Stimulated activated CD4-positive, alpha-beta T cell treated with anti-CD3 and anti-CD28 coated beads, Interleukin-2, amount 100 ng/mL, for 4 hours (primary cell): Measurements from ENCODE around the gene CTNND1.
"Not testable (repeated sequence)": the region's sequence is repeated elsewhere in the genome, so short reads cannot be mapped to it uniquely, and the experiment has no call there.

ENCODE experiments used
- DNase-seq: peaks from one replicate; pipeline ENCODE4 v3.0.0-alpha.2; 2020; ENCODE audit warnings: low read depth

The CTNND1 gene, protein sequence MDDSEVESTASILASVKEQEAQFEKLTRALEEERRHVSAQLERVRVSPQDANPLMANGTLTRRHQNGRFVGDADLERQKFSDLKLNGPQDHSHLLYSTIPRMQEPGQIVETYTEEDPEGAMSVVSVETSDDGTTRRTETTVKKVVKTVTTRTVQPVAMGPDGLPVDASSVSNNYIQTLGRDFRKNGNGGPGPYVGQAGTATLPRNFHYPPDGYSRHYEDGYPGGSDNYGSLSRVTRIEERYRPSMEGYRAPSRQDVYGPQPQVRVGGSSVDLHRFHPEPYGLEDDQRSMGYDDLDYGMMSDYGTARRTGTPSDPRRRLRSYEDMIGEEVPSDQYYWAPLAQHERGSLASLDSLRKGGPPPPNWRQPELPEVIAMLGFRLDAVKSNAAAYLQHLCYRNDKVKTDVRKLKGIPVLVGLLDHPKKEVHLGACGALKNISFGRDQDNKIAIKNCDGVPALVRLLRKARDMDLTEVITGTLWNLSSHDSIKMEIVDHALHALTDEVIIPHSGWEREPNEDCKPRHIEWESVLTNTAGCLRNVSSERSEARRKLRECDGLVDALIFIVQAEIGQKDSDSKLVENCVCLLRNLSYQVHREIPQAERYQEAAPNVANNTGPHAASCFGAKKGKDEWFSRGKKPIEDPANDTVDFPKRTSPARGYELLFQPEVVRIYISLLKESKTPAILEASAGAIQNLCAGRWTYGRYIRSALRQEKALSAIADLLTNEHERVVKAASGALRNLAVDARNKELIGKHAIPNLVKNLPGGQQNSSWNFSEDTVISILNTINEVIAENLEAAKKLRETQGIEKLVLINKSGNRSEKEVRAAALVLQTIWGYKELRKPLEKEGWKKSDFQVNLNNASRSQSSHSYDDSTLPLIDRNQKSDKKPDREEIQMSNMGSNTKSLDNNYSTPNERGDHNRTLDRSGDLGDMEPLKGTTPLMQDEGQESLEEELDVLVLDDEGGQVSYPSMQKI

DNA sequence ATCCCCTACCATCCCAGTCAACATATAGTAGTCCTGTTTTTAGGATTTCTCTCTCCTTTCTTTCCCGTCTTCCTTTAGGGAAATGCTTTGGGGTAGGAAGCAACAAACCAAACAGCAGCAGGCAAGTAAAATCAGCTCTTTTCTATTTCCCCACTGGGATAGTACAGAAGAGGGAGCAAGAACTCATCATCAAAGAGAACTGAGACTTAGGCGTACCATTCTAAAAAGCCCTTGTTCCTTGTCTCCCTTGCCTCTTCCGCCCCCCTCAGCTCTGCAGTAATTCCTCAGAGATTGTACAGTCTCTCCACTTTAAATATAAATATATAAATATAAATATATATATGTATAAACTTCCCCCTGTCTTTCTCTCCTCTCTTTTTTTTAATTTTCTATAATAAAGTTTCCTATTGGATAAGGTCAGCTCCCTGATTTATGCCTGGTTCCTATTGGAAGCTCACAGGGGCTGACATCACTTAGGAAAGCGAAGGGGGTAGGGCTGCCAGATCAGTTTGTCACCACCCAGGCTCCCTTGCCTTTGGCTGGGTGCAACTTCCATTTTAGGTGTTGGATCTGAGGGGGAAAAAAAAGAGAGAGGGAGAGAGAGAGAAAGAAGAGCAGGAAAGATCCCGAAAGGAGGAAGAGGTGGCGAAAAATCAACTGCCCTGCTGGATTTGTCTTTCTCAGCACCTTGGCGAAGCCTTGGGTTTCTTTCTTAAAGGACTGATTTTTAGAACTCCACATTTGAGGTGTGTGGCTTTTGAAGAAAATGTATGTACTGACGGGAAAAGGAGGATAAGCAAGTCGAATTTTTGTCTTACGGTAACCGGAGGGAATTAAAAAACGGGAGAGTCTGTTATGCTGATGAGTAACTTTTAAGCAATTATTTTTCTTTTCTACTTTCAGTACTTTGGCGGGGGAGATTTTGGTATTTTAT is at the start of gene CTNND1:
TSS of gene CTNND1 (plus strand) at position 502 of the 934 bp plus-strand sequence. CDS start 29,677 bp downstream, outside the sequence.
- no peak for DNase-seq

DNA sequence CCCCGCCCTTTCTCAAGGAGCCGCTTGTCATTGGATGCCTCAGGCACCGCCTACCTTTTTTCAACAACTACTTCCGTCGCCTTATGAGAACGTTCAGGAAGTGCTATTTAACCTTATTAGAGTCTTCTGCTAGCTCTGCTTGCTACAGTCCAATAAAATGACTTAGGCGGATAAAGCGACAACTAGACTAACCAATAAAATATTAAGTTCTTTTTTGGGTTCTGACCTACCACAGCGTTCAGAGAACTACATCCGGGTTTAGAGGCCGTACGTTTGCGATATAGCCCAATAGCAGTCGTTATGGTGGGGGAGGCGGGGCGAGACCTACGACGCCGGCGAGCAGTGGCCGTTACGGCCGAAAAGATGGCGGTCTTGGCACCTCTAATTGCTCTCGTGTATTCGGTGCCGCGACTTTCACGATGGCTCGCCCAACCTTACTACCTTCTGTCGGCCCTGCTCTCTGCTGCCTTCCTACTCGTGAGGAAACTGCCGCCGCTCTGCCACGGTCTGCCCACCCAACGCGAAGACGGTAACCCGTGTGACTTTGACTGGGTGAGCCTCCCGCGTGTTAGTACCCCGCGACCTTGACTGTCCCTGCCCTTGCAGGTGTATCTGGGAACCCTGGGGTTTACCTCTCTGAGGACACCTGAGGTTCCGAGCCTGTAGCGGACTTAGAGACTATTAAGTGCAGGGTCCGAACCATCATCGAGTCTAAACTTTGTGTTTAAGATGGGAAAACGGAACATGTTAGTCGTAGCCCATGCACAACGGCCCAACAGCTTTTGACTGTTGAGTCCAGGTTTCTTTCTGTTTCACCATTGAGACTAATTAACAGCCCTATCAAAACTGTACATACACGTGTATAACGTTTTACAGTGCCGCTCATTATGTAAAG is 49.1 kb upstream of the CTNND1 start, which contains the start of gene TMX2:
TSS of gene TMX2 (plus strand) at position 338 of the 895 bp plus-strand sequence. CDS start at position 364, 26 bp downstream.
- peak; percentile 84 for DNase-seq

DNA sequence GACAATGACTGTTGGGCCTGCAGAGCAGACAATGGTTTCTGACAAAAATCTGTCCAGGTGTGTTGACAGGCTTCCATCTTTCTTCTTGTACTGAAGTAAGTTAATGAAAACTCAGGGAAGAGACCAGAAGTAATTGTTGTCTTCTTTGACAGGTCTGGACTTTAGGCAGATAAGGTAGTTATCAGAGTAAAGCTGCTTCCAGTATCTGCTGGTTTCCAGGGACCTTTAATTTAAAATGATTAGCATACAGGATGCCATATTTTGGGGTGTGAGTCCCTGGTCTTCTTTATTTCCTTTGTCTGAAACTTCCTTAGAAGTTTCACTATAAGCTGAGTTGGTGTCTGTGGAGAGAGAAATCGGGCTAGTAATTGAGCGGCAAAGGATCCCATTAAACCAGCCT is 47.8 kb upstream of the CTNND1 start:
- DNase-seq: no peak

DNA sequence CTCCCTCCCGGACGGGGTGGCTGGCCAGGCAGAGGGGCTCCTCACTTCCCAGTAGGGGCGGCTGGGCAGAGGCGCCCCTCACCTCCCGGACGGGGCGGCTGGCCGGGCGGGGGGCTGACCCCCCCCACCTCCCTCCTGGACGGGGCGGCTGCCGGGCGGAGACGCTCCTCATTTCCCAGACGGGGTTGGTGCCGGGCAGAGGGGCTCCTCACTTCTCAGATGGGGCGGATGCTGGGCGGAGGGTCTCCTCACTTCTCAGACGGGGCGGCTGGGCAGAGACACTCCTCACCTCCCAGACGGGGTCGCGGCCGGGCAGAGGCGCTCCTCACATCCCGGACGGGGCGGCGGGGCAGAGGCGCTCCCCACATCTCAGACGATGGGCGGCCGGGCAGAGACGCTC is 44.9 kb upstream of the CTNND1 start:
- DNase-seq: not testable (repeated sequence)

DNA sequence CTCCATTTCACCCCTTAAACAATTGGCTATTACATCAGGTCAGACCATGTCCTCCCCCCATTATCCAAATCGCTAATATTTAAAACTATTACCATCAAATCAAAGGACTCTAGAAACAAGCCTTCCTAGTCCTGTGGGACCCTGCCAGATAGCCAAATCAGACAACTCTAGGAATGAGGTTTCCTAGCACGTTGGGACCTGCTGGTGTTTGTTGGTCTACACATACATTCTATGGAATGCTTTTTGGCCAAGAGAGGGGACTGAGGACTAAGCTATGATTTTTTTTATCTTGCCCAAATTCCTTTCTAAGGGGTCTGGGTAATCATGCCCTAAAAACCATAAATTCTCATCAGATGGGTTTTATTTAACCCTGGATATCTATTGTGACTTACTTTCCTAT is 34.4 kb upstream of the CTNND1 start:
- DNase-seq: no peak

DNA sequence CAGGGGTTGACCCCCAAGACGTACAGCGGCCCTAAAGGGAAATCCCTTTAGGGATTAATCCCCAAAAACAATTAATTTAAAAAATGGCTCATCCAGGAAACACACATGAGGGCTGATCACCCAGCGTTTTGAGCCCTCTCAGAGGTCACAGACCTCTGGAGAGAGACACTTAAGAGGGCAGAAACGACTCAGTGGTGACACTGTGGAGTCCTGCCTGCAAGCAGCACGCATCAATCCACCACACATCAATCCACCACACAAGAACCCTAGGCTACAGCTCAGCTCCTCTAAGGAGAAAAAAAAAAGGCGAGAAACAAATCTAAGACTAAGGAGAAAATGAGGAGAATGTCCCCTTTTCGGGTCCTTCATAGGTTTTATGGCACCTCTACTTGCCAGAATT is 32.8 kb upstream of the CTNND1 start:
- DNase-seq: no peak

DNA sequence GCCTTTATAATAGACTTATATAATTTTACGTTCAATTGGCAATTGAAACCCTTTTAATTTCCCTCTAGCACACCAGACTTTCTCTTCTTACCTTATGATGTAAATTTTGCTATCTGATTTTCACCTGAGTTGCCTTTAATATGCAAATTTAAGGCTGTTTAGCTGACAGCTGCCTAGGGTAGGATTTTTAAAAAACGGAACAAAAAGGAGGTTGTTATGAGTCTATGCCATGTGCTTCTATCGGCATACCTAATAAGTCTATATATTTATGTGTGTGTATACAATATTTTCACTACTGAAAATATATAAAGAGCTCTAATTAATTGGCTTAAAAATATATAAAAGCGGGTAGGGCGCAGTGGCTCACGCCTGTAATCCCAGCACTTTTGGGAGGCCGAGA is 32.1 kb upstream of the CTNND1 start:
- no peak for DNase-seq

DNA sequence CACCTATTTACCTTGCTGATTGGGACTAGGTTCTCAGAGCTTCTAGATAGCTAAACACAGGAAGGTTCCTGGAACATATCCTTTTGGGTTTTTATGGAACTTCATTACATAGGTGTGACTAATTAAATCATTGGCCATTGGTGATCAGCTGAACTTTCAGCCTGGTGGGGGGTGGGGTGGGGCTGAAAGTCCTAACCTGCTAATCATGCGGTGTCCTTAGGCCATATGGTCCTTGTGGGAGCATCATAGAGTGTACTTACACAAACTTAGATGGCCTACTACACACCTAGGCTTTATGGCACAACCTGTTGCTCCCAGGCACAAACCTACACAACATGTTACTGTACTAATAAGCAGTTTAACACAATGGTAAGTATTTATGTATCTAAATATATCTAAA is 28.9 kb upstream of the CTNND1 start:
- DNase-seq: no peak

DNA sequence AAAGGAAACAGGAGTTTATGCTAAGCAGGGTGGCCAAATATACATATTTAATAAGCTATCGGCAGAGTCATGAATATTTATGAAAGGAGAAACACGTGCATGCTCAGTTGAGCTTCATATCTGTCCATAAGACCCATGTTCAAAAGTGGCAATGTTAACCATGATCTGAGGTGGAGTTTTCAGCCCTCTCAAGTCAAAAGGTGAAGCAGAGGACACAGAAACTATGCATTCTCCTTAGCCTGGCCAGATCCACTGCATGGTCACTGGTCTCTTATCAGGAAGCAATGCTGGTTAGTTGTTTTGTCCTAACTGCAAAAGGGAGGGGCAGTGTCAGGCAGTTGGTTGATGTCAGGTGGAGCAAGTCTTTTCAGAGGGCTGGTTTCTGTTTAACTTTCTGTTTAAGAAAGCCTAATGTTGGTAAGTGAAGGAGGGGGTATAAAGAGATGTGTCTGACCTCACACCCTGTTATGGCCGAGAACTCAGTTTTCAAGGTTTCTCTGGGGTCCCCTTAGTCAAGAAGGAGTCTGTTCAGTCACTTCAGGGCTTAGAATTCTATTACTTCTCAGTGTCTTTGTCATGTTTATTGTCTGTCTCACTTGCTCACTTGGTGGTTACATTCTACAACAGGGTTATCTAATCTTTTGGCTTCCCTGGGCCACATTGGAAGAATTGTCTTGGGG is 25.8 kb upstream of the CTNND1 start:
- DNase-seq: no peak

DNA sequence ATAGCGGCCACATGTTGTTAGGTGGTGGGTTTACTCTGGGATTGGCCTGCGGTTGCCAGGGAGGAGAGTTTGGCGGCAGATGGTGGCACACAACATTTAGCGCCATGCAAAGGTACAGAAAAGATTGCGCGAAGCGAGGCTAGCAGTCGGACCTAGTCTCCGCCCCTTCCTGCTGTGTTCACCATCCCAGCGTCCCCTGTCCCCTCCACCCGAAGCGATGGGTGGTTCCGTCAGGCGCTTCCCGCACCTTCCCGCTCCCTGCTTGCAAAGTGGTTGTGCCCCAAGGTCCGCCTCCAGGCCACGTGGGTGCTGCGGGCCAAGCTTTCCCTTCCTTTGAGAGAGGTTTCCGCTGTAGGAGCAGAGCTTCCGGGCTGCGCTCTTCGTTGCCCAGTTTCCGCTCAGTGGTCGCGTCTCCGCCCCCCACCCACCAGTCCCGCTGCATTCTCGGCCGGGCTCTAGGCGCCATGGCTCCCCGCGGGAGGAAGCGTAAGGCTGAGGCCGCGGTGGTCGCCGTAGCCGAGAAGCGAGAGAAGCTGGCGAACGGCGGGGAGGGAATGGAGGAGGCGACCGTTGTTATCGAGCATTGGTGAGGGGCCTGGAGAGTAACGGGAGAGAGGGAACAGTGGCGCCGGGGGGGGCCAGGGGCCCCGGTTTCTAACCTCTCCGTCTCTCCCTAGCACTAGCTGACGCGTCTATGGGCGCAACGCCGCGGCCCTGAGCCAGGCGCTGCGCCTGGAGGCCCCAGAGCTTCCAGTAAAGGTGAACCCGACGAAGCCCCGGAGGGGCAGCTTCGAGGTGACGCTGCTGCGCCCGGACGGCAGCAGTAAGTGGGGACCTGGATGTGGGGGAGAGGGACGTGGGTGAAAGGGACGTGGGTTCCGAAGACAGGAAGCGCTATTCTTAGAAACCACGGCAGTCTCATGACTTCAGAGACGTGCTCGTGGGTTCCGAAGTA is 20.2 kb upstream of the CTNND1 start, which contains the start of gene SELENOH:
TSS of gene SELENOH (plus strand) at position 360 of the 955 bp plus-strand sequence. CDS start at position 465, 105 bp downstream.
- peak; percentile 87 for DNase-seq

DNA sequence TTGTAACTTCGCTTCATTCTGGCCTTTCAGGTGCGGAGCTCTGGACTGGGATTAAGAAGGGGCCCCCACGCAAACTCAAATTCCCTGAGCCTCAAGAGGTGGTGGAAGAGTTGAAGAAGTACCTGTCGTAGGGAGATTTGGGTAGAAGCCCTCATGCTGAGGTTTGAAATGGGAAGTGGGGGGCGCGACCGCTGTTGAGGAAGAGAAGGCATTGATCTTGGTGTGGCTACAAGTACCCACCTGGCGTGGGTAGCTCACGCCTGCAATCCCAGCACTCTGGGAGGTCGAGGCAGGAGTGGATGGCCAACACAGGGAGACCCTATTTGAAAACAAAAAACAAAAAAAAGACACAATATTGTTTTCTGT is 19.5 kb upstream of the CTNND1 start:
- no peak for DNase-seq

DNA sequence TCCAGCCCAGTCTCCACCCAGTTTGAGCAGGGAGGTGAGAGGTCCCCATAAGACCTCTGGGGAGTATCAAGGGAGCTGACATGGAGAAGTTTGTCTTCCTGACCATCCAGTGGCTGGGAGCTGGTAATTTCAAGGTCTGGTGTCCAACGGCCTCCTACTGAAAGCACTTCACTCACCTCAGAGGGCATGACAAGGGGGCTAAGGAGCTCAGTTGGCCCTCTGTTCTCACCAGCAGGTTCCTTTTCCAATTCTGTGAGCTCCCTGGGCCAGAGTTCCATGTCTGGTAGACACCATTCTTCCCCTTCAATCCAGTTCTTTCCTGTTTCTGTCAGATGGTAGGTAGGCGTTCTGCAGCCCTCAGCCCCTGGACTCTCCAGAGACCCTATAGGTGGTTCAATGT is 17.2 kb upstream of the CTNND1 start:
- no peak for DNase-seq

DNA sequence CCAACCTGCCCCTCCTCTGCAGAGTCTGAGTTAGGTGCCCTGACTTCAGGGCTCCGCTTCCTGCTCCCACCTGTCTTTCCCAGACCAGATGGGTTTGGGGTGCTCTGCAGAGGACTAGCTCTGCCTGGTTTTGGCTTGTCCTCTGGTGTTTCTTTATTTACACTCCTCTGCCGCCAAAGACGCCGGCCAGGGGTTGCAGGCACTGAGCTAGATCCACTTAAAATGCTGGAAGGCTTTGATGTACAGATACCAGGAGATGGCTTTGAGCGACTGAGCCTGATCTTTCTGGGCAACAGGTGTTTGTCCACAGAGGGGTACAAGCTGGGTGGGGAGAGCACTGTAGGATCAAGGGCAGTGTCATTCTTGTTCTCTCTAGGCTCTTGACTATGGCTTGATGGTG is 16.4 kb upstream of the CTNND1 start:
- no peak for DNase-seq

DNA sequence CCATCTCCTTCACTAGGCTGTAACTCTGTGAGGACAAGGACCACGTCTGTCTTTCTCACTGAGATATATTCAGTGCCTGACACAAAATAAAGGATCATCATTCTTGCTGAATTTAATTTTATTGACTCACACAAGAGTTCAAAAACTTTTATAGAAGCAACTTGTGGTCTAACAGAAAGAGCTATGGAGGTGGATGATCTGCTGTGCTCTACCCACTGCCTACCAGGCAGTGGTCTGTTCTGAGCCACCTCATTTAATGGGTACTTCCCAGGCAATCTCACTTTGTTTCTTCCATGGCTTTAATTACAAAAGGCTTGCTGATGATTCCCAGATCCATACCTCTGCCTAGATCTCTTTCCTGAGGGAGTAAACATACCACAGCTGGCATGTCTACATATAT is 14.7 kb upstream of the CTNND1 start:
- no peak for DNase-seq

DNA sequence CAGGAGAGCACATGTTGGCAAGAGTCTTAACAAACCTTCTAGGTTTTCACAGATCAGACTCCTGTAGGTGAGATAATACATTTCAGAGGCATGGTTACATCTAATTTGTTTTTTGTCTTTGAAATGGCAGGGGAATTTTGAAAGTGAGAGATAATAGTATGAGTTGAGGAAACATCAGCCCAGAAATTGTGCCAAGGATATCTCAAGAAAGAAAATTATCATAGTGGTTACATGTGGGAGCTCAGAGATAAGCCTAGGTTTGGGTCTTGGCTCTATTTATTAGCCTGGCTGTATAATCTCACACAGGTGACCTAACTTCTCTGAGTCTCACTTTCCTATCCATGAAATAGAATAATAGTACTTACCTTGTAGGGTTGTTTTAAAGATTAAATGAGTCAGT is 10.4 kb upstream of the CTNND1 start:
- no peak for DNase-seq

DNA sequence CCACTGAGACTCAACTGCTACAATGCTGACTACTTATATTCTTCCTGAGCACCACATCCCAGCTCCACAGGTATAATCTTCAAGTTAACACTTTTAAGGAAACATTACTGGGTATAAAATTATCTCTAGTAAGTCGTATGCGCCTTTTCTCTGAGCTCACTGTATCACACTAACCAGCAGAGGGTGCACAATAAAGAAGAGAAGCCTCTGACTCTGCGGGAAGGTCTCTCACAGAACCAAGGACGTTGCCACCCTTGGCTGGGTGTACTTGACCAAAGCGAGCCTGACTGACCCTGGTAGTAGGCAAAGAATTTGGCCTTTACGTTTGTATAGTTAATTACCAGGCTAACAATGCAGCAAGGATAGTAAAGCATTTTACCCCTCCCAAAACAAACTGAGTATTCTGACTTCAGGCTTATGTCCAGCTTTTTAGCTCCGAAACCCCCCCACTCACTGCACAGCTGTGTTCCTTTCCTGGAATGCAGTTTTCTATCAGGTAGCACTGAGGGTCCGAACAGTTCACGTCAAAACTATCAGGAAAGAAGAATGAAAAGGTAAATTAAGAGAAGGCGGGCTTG is 9.8 kb upstream of the CTNND1 start, which contains the start of gene BTBD18:
TSS of gene BTBD18 (minus strand) at position 144 of the 578 bp plus-strand sequence. CDS start 631 bp downstream, outside the sequence.
- no peak for DNase-seq

DNA sequence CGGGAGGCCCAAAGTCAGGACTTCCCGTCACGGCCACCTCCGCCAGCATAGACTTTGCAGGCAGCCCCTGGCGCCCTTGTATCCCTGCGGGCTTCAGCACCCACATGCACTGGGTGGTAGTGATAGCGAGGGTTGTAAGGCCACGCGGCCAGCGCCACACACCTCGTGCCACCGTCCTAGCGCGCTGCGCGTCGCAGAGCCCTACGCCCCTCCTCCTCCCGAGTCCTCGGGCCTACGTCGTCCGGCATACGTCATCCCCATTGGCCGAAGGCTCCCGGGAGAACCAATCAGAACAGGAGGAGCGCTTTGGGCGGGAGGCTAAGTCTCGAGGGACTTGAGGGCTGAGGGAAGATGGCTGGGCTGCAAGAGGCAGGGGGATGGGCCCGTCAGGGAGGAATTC is 8.6 kb upstream of the CTNND1 start:
- no peak for DNase-seq

DNA sequence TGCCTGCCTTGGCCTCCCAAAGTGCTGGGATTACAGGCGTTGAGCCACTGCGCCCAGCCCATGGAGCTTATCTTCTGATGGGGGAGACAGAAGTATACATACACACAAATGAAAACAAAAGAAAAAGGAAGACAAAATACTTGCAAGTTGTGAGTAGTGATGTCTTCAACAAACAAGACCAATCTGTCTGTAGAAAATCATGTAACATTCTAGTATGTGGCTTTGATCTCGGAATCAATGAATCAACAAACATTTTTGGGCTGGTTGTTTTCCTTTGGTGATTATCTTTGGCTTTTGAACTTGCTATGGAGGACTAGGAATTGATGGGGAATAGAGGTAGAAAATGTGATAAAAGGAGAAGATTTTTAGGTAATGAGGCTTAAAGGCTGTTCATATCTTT is 3.4 kb upstream of the CTNND1 start:
- DNase-seq: no peak
